H1 (cell line): ENCODE measurements around the gene LYRM7. TPM values are rescaled to one million over a fixed set of nuclear protein-coding genes. Genes with fewer than 3 reads are reported as not detected.

Experiments used
- ATF3 ChIP-seq: IDR thresholded peaks from 2 replicates; pipeline ENCODE4 v1.6.1; 2011; ENCODE audit warnings: low read depth, mild to moderate bottlenecking, low read length; ENCODE audit not compliant: insufficient read depth
- CBX5 ChIP-seq: fragments of 300-800, 300-1000 bp; sonication (generic); IDR thresholded peaks from 2 replicates; pipeline ENCODE4 v1.7.1; 2016; ENCODE audit warnings: antibody characterized with exemption, low read length, low read depth
- CBX8 ChIP-seq: fragments of 300-800, 300-1000 bp; sonication (generic); IDR thresholded peaks from 2 replicates; pipeline ENCODE4 v1.7.1; 2016; ENCODE audit warnings: low read depth, low read length, borderline replicate concordance
- CHD1 ChIP-seq: IDR thresholded peaks from 2 replicates; pipeline ENCODE4 v1.6.1; 2012; ENCODE audit warnings: low read depth, low read length, improper control_type of control experiment
- CREB1 ChIP-seq: IDR thresholded peaks from 2 replicates; pipeline ENCODE4 v1.6.1; 2012; ENCODE audit warnings: inconsistent platforms
- GTF2F1 ChIP-seq: IDR thresholded peaks from 2 replicates; pipeline ENCODE4 v1.6.1; 2012; ENCODE audit warnings: low read depth, low read length, improper control_type of control experiment, borderline replicate concordance
- JUND ChIP-seq: IDR thresholded peaks from 2 replicates; pipeline ENCODE4 v1.6.1; 2011; ENCODE audit warnings: mild to moderate bottlenecking, improper control_type of control experiment, low read length
- KDM4A ChIP-seq: IDR thresholded peaks from one replicate; pipeline ENCODE4 v1.7.1; 2012; ENCODE audit warnings: low read depth, mild to moderate bottlenecking, moderate library complexity, low read length, inconsistent platforms; ENCODE audit not compliant: severe bottlenecking
- MAFK ChIP-seq: IDR thresholded peaks from 2 replicates; pipeline ENCODE4 v1.6.1; 2012; ENCODE audit warnings: low read depth, mild to moderate bottlenecking, improper control_type of control experiment, low read length
- NRF1 ChIP-seq: IDR thresholded peaks from 2 replicates; pipeline ENCODE4 v1.6.1; 2011; ENCODE audit warnings: mild to moderate bottlenecking, low read depth, low read length, improper control_type of control experiment
- POLR2A ChIP-seq, 2 experiments: IDR thresholded peaks; 1 replicate in 1 of 2; 2 replicates in 1 of 2; pipeline ENCODE4 v1.6.1; 2011; ENCODE audit warnings: low read depth in 2 of 2, low read length in 2 of 2, mild to moderate bottlenecking in 2 of 2; ENCODE audit errors: control extremely low read depth in 1 of 2
- POLR2AphosphoS5 ChIP-seq: IDR thresholded peaks from 2 replicates; pipeline ENCODE4 v1.6.1; 2011; ENCODE audit warnings: low read depth, low read length
- RAD21 ChIP-seq, 2 experiments: IDR thresholded peaks in 1 of 2; conservative IDR thresholded peaks in 1 of 2; 2 replicates each; pipeline ENCODE4 v1.6.1; 2011; ENCODE audit warnings: low read depth in 2 of 2, low read length in 2 of 2, improper control_type of control experiment in 1 of 2, inconsistent platforms in 1 of 2, mild to moderate bottlenecking in 1 of 2, moderate library complexity in 1 of 2
- RXRA ChIP-seq: IDR thresholded peaks from 2 replicates; pipeline ENCODE4 v1.6.1; 2011; ENCODE audit warnings: low read depth, mild to moderate bottlenecking, low read length, moderate library complexity; ENCODE audit not compliant: insufficient read depth
- SIN3A ChIP-seq, 2 experiments: IDR thresholded peaks in 1 of 2; conservative IDR thresholded peaks in 1 of 2; 2 replicates each; pipeline ENCODE4 v1.6.1; 2011 to 2012; ENCODE audit warnings: low read length in 2 of 2, improper control_type of control experiment in 1 of 2, low read depth in 1 of 2, mild to moderate bottlenecking in 1 of 2
- SIRT6 ChIP-seq: IDR thresholded peaks from one replicate; pipeline ENCODE4 v1.7.1; 2012; ENCODE audit warnings: low read length, inconsistent platforms
- SIX5 ChIP-seq: IDR thresholded peaks from 2 replicates; pipeline ENCODE4 v1.6.1; 2011; ENCODE audit warnings: mild to moderate bottlenecking, low read depth, low read length
- SP2 ChIP-seq: IDR thresholded peaks from 2 replicates; pipeline ENCODE4 v1.6.1; 2012; ENCODE audit warnings: mild to moderate bottlenecking, low read length, inconsistent platforms
- SUZ12 ChIP-seq: fragments of 200-600 bp; sonication (generic); IDR thresholded peaks from 2 replicates; pipeline ENCODE4 v1.6.1; 2012; ENCODE audit warnings: mild to moderate bottlenecking, inconsistent platforms, low read length, moderate library complexity, mixed read lengths
- TAF7 ChIP-seq: optimal IDR thresholded peaks from 2 replicates; pipeline ENCODE3; 2011; ENCODE audit warnings: low read depth, mild to moderate bottlenecking, inconsistent platforms, low read length, moderate library complexity, borderline replicate concordance
- TEAD4 ChIP-seq: IDR thresholded peaks from 2 replicates; pipeline ENCODE4 v1.6.1; 2012; ENCODE audit warnings: low read depth, low read length, inconsistent platforms, mixed read lengths
- YY1 ChIP-seq: IDR thresholded peaks from 2 replicates; pipeline ENCODE4 v1.6.1; 2011; ENCODE audit warnings: low read depth, mild to moderate bottlenecking, low read length
- ZNF274 ChIP-seq: IDR thresholded peaks from 2 replicates; pipeline ENCODE4 v1.7.0; 2012; ENCODE audit warnings: low read length, borderline replicate concordance; ENCODE audit errors: extremely low read depth
- polyA plus RNA-seq, 7 experiments: library from polyadenylated mRNA; depleted of rRNA in 3 of 7; stranded (reverse) in 5 of 7; unstranded in 2 of 7; fragments of >200 nt in 5 of 7; fragments of 200-250 nt in 2 of 7; gene quantifications; 1 replicate in 5 of 7; 2 replicates in 1 of 7; 4 replicates in 1 of 7; pipeline versions ENCODE4 v1.2.1 to v1.2.3, GENCODE V29; 2011 to 2013; ENCODE audit warnings: missing spikeins in 2 of 7, mixed read lengths in 2 of 7
- total RNA-seq: library from RNA; stranded (reverse); fragmentation: NEBNext Ultra II Directional; extraction: Animal tissue kit (Norgen Biotek cat#: 25700); gene quantifications from 2 replicates; pipeline ENCODE4 v1.2.1, GENCODE V29; 2021
- TF ChIP-seq, protein P1 (sequence below): IDR thresholded peaks from 2 replicates; pipeline ENCODE4 v1.6.1; 2012; ENCODE audit warnings: low read length, inconsistent platforms

LYRM7 gene
- total and polyA plus RNA-seq, 2 of the 8 experiments (the other 6 are each of a cell fraction or from before 2014, with no cell fraction given): 1.9 to 12.6 TPM

DNA sequence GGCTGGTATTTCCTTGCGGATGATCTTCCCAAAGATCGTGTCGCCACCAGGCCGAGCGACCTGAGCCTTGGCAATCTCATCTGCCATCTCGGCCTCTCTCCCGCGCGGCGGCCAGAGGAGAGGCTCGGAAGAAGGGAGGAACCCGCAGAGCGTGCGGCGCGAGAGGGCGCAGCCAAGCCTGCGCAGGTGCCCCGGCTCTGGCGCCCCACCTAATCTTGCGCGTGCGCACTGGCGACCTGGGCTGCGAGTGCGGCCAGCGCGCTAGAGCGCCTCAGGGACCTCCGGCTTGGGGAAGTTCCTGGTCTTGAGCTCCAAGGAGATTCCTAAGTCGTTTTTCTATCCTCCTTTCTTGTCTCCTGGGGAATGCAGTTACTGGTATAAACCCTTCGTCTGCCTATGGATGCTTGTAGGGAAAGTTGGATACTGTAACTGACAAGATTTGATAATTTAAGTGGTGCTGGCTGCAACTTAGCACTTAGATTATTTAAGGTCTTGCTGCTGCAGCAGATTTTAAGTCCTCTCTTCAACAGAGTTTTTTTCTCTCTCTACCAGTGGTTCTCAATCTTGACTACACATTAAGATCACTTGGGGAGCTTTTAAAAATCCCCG is 5.5 kb upstream of the LYRM7 start, which contains the start of gene HINT1 (continued):
- TF ChIP-seq RAD21 (IDR thresholded peaks at IDR 0.05 in 1 of 2, conservative IDR thresholded peaks at IDR 0.05 in 1 of 2; ENCODE audit: low read depth in 2 of 2, low read length in 2 of 2) (peak in 1 of 2 experiments; percentile 17; a peak in 2 of 4 replicates), CREB1 (no peak), JUND (no peak), SUZ12 (no peak), SP2 (no peak), NRF1 (peak; percentile 98), SIX5 (no peak), CBX5 (no peak), CHD1 (no peak; the same call in 1 of the 2 replicates), YY1 (no peak), SIN3A (conservative IDR thresholded peaks at IDR 0.05 in 1 of 2, IDR thresholded peaks at IDR 0.05 in 1 of 2; ENCODE audit: low read depth in 1 of 2, low read length in 2 of 2) (0 out of 4 replicates have a peak, but pooled peaks of 1 of the 2 experiments have one; percentile 4), TEAD4 (no peak), MAFK (no peak), TAF7 (no peak), SIRT6 (no peak), RXRA (no peak), POLR2A (IDR thresholded peaks at IDR 0.05; ENCODE audit: control extremely low read depth in 1 of 2, low read depth in 2 of 2, low read length in 2 of 2) (peak; percentile 34 to 77), ATF3 (no peak), CBX8 (no peak), ZNF274 (no peak), GTF2F1 (0 out of 2 replicates have a peak, but pooled peaks have one; percentile 48), KDM4A (peak; percentile 13), POLR2AphosphoS5 (peak; percentile 60; the same call in 1 of the 2 replicates)
- TF ChIP-seq, protein P1, sequence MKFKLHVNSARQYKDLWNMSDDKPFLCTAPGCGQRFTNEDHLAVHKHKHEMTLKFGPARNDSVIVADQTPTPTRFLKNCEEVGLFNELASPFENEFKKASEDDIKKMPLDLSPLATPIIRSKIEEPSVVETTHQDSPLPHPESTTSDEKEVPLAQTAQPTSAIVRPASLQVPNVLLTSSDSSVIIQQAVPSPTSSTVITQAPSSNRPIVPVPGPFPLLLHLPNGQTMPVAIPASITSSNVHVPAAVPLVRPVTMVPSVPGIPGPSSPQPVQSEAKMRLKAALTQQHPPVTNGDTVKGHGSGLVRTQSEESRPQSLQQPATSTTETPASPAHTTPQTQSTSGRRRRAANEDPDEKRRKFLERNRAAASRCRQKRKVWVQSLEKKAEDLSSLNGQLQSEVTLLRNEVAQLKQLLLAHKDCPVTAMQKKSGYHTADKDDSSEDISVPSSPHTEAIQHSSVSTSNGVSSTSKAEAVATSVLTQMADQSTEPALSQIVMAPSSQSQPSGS: no peak
